HUDEP-2 (cell line): ENCODE data around the gene DEPDC7.
"Not testable (repeated sequence)": the region's sequence is repeated elsewhere in the genome, so short reads cannot be mapped to it uniquely, and the experiment has no call there.

Experiments
- DNase-seq, 76 experiments: peaks; one replicate each; lab custom pipeline; 2025; ENCODE audit not compliant: unreplicated experiment in 76 of 76; lab: John Stamatoyannopoulos, UW

Gene DEPDC7

GRCh38 chr11:33015621-33016551 is at the start of gene DEPDC7:
TSS of gene DEPDC7 (plus strand) at chr11:33015878. CDS start at chr11:33015956, 78 bp downstream.
- peak in 75 of 76 experiments; percentile 33 to 92 (median 86) for DNase-seq

GRCh38 chr11:32968541-32968940 is 47.1 kb upstream of the DEPDC7 start:
- no peak for DNase-seq

- not testable (repeated sequence) for DNase-seq
Measured at GRCh38 chr11:32972233-32972632, 43.4 kb upstream of the DEPDC7 start.

- DNase-seq, result no peak
Measured at GRCh38 chr11:32972781-32973180, 42.9 kb upstream of the DEPDC7 start.

- DNase-seq, result no peak
Measured at GRCh38 chr11:32982626-32983025, 33.1 kb upstream of the DEPDC7 start.

- no peak for DNase-seq
Measured at GRCh38 chr11:32983506-32983905, 32.2 kb upstream of the DEPDC7 start.

- DNase-seq, result no peak
Measured at GRCh38 chr11:32985600-32985999, 30.1 kb upstream of the DEPDC7 start.

GRCh38 chr11:32987851-32988250 is 27.8 kb upstream of the DEPDC7 start:
- no peak for DNase-seq

- no peak for DNase-seq
Measured at GRCh38 chr11:32990481-32990880, 25.2 kb upstream of the DEPDC7 start.

- DNase-seq, result no peak
Measured at GRCh38 chr11:32991427-32991826, 24.3 kb upstream of the DEPDC7 start.

- no peak for DNase-seq
Measured at GRCh38 chr11:32991898-32992297, 23.8 kb upstream of the DEPDC7 start.

- DNase-seq, result no peak
Measured at GRCh38 chr11:33000181-33000580, 15.5 kb upstream of the DEPDC7 start.

- DNase-seq, result no peak
Measured at GRCh38 chr11:33001281-33001680, 14.4 kb upstream of the DEPDC7 start.

GRCh38 chr11:33001751-33002542 is 13.7 kb upstream of the DEPDC7 start:
- no peak for DNase-seq

- DNase-seq, result no peak
Measured at GRCh38 chr11:33005175-33005574, 10.5 kb upstream of the DEPDC7 start.

GRCh38 chr11:33006010-33006409 is 9.7 kb upstream of the DEPDC7 start:
- DNase-seq, result no peak

GRCh38 chr11:33013755-33014154 is 1.9 kb upstream of the DEPDC7 start:
- no peak for DNase-seq

GRCh38 chr11:33016654-33017053 is 976 bp downstream of the DEPDC7 start:
- peak in 1 of 76 experiments; percentile 10 for DNase-seq

- DNase-seq, result no peak
Measured at GRCh38 chr11:33017478-33017877, 1.8 kb downstream of the DEPDC7 start.

GRCh38 chr11:33017965-33018364 is 2.3 kb downstream of the DEPDC7 start:
- no peak for DNase-seq

- DNase-seq, result no peak
Measured at GRCh38 chr11:33018840-33019239, 3.2 kb downstream of the DEPDC7 start.

GRCh38 chr11:33021501-33021900 is 5.8 kb downstream of the DEPDC7 start:
- DNase-seq, result no peak
